Measurements from ENCODE around the gene BPIFB4.
A peak's percentile ranks its signal among the peaks of the same experiment; 100 is the strongest.

Gene BPIFB4

DNA sequence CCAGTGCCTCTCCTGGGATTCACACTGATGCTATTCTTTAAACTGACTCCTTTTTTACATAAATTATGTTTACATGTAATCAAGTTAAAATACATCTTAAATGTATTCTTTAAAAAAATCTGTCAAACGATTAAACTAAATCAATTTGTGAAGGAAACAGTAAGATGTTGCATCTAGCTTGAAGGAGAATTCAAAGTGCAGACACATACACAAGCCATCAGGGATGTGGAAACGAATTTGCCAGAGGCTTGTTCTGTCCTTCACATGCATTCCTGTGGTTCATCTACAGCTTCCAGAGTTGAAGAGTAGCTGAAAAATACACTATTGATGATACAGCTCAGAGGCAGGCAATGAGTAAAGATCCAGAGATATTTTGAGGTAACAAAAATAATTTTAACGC lies 33.0 kb upstream of the BPIFB4 start:
- DNase-seq (ENCODE audit: low read depth in 2 of 2): peak in 1 of 2 donors; percentile 2
- H3K4me3 ChIP-seq (replicated peaks in 1 of 2; ENCODE audit: low read depth in 2 of 2, low read length in 2 of 2): no peak overlapping the region
- TF ChIP-seq, protein P1, sequence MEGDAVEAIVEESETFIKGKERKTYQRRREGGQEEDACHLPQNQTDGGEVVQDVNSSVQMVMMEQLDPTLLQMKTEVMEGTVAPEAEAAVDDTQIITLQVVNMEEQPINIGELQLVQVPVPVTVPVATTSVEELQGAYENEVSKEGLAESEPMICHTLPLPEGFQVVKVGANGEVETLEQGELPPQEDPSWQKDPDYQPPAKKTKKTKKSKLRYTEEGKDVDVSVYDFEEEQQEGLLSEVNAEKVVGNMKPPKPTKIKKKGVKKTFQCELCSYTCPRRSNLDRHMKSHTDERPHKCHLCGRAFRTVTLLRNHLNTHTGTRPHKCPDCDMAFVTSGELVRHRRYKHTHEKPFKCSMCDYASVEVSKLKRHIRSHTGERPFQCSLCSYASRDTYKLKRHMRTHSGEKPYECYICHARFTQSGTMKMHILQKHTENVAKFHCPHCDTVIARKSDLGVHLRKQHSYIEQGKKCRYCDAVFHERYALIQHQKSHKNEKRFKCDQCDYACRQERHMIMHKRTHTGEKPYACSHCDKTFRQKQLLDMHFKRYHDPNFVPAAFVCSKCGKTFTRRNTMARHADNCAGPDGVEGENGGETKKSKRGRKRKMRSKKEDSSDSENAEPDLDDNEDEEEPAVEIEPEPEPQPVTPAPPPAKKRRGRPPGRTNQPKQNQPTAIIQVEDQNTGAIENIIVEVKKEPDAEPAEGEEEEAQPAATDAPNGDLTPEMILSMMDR (IDR thresholded peaks at IDR 0.05; ENCODE audit: low read depth, low read length): no peak

GRCh38 chr20:33051333-33051732 lies 28.1 kb upstream of the BPIFB4 start:
- TF ChIP-seq, protein P1 (IDR thresholded peaks at IDR 0.05; ENCODE audit: low read depth, low read length): no peak
- DNase-seq (ENCODE audit: low read depth in 2 of 2): no peak
- H3K4me3 ChIP-seq (replicated peaks in 1 of 2; ENCODE audit: low read depth in 2 of 2, low read length in 2 of 2): no peak overlapping the region

GRCh38 chr20:33053291-33054106 lies 25.9 kb upstream of the BPIFB4 start, which contains the start of gene BPIFB3:
TSS of gene BPIFB3 (plus strand) at chr20:33053903. CDS start at chr20:33055436, 1,533 bp downstream.
- H3K4me3 ChIP-seq (replicated peaks in 1 of 2; ENCODE audit: low read depth in 2 of 2, low read length in 2 of 2): no peak within 1 kb of the TSS
- TF ChIP-seq, protein P1 (IDR thresholded peaks at IDR 0.05; ENCODE audit: low read depth, low read length): no peak

GRCh38 chr20:33054381-33054780 lies 25.1 kb upstream of the BPIFB4 start:
- H3K4me3 ChIP-seq (replicated peaks in 1 of 2; ENCODE audit: low read depth in 2 of 2, low read length in 2 of 2): no peak overlapping the region
- TF ChIP-seq, protein P1 (IDR thresholded peaks at IDR 0.05; ENCODE audit: low read depth, low read length): no peak
- no peak for DNase-seq (ENCODE audit: low read depth in 2 of 2)

More at GRCh38 chr20:33053291-33054106, 25.9 kb upstream of the BPIFB4 start, which contains the start of gene BPIFB3:
- no peak for DNase-seq (ENCODE audit: low read depth in 2 of 2)

DNA sequence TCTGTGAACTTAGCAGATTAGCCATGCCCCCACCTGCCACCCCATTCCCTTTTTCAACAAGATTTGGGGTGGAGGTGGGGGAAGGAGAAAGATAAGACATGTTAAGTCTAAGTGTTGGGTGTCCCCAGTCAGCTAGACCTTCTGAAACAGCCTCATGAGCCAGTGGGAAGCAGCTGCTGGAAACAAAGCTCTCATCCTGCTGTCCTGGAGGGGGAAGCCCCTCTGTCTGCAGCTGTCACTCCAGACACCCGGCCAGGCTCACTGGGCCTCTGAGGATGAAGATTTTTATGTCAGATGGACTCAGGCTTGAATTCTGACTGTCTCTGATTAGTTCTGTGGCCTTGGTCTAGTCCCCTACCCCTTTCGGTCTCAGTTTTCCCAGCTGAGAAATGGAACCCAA lies 24.7 kb upstream of the BPIFB4 start:
- no peak overlapping the region for H3K4me3 ChIP-seq (replicated peaks in 1 of 2; ENCODE audit: low read depth in 2 of 2, low read length in 2 of 2)
- no peak for DNase-seq (ENCODE audit: low read depth in 2 of 2)
- TF ChIP-seq, protein P1 (IDR thresholded peaks at IDR 0.05; ENCODE audit: low read depth, low read length): no peak

GRCh38 chr20:33059136-33059535 lies 20.3 kb upstream of the BPIFB4 start:
- no peak overlapping the region for H3K4me3 ChIP-seq (replicated peaks in 1 of 2; ENCODE audit: low read depth in 2 of 2, low read length in 2 of 2)
- TF ChIP-seq, protein P1 (IDR thresholded peaks at IDR 0.05; ENCODE audit: low read depth, low read length): no peak
- no peak for DNase-seq (ENCODE audit: low read depth in 2 of 2)

All from cardiac fibroblast (primary cell).